Measurements from ENCODE around the gene NUMA1. TPM values are rescaled to one million over a fixed set of nuclear protein-coding genes. Genes with fewer than 3 reads are reported as not detected.

NUMA1 gene
- total RNA-seq, 1 donor from 2014 or later: 289 TPM

DNA sequence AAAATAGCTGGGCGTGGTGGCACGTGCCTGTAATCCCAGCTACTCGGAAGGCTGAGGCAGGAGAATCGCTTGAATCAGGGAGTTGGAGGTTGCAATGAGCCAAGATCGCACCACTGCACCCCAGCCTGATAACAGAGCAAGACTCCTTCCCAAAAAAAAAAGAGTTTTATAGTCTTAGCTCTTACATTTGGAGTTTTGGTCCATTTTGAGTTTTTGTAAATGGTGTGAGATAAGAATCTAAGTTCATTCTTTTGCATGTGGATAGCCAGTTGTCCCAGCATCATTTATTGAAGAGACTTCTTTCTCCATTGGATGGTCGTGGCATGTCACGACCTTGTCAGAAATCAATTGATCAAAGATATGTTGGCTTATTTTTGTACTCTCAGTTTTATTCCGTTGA lies 116.9 kb downstream of the NUMA1 start:
- peak overlapping the region in 1 of 2 donors; percentile 2 for H3K27ac ChIP-seq
- intact Hi-C loops (cut with DNase I): no loop called here

DNA sequence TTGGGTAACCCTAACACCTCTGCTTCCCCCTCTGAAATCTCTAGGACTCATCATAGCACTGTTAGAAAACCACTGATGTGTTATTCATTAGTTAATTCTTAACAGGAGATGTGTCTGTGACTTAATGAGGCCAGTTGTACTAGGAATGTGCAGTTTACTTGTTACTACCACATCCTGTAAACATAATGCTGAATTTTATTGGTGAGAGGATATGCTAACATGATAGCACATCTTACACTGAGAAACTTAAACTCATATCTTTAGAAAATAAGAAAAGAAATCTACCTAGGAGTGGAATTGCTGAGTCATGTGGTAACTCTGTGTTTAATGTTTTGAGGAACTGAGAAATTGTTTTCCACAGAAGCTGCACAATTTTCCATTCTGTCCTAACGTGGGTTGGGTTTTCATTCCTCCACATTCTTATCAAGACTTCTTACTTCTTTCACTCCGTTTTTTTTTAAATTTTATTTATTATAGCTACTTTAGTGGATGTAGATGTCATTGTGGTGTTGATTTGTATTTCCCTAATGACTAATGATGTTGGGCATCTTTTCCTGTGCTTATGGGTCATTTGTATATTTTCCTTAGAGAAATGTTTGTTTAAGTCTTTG lies 117.8 kb downstream of the NUMA1 start:
- Histone ChIP-seq H3K27me3 (no peaks in the 10 kb centered on the region), H3K9me3 (no peaks in the 10 kb centered on the region), H3K27ac (peak overlapping the region; percentile 4 to 24), H3K36me3 (peaks cover 21 to 28% of the 10 kb centered on the region in 2 donors), H3K4me1 (no peaks in the 10 kb centered on the region), H3K4me3 (no peak overlapping the region)
- TF ChIP-seq, protein P1, sequence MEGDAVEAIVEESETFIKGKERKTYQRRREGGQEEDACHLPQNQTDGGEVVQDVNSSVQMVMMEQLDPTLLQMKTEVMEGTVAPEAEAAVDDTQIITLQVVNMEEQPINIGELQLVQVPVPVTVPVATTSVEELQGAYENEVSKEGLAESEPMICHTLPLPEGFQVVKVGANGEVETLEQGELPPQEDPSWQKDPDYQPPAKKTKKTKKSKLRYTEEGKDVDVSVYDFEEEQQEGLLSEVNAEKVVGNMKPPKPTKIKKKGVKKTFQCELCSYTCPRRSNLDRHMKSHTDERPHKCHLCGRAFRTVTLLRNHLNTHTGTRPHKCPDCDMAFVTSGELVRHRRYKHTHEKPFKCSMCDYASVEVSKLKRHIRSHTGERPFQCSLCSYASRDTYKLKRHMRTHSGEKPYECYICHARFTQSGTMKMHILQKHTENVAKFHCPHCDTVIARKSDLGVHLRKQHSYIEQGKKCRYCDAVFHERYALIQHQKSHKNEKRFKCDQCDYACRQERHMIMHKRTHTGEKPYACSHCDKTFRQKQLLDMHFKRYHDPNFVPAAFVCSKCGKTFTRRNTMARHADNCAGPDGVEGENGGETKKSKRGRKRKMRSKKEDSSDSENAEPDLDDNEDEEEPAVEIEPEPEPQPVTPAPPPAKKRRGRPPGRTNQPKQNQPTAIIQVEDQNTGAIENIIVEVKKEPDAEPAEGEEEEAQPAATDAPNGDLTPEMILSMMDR (IDR thresholded peaks at IDR 0.05): no peak
- DNase-seq (ENCODE audit: low spot score in 2 of 2): no peak
- intact Hi-C loops (cut with DNase I): no loop called here

More for the DNA sequence above, 116.9 kb downstream of the NUMA1 start:
- Histone ChIP-seq H3K9me3 (no peaks in the 10 kb centered on the region), H3K27me3 (no peaks in the 10 kb centered on the region), H3K4me3 (no peak overlapping the region), H3K36me3 (peaks cover 25 to 32% of the 10 kb centered on the region in 2 donors), H3K4me1 (no peaks in the 10 kb centered on the region)
- TF ChIP-seq, protein P1 (IDR thresholded peaks at IDR 0.05): no peak
- no peak for DNase-seq (ENCODE audit: low spot score in 2 of 2)

DNA sequence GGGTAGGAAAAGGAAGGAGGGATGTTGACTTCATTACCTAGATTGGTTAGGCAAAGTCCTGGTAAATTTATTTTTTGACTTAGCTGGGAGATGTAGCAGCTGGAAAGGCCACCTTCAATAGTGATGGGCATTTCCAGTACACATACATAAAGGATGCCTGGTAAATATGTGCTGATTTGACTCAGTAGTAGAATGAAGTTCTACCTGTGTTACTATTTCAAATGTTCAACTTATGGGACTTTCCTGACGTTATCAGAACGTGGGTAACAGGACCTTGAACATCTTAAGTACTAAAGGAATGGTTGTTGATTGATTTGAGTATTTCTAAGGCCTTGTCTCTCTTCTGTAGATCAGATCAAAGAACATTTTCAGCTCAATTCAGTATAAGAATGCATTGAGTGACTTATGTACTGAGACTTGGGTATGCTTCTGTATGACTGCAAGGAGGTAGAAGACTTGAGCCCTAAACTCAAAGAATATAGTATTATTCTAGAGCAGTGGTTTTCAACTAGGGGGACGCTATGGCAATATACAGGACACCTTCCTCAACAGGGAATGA lies 124.4 kb downstream of the NUMA1 start:
- intact Hi-C loops (cut with DNase I): no loop called here
- no peaks in the 10 kb centered on the region for H3K4me1 ChIP-seq
- no peak for DNase-seq (ENCODE audit: low spot score in 2 of 2)
- peaks cover 11 to 14% of the 10 kb centered on the region in 2 donors for H3K36me3 ChIP-seq
- no peaks in the 10 kb centered on the region for H3K27me3 ChIP-seq
- no peak overlapping the region for H3K27ac ChIP-seq
- no peak overlapping the region for H3K4me3 ChIP-seq
- TF ChIP-seq, protein P1 (IDR thresholded peaks at IDR 0.05): no peak
- H3K9me3 ChIP-seq: no peaks in the 10 kb centered on the region

Other genes with a start within 250 kb of the NUMA1 start
- not detected for gene DEFB108B, start 247.3 kb downstream of the NUMA1 start, total RNA-seq
- gene DEFB131B, start 202.1 kb downstream of the NUMA1 start, total RNA-seq: not detected
- not detected for gene XNDC1N, start 151.9 kb downstream of the NUMA1 start, total RNA-seq
- 5.0 TPM for gene RNF121, start 151.5 kb downstream of the NUMA1 start, total RNA-seq
- 5.0 TPM for gene IL18BP, start 81.6 kb downstream of the NUMA1 start, total RNA-seq
- gene LRRC51, start 308 bp upstream of the NUMA1 start, total RNA-seq: 12.9 TPM
- gene LAMTOR1, start 22.8 kb upstream of the NUMA1 start, total RNA-seq: 148 TPM
- not detected for gene TOMT, start 25.4 kb upstream of the NUMA1 start, total RNA-seq
- not detected for gene ANAPC15, start 32.2 kb upstream of the NUMA1 start, total RNA-seq
- not detected for gene FOLR3, start 55.2 kb upstream of the NUMA1 start, total RNA-seq
- not detected for gene FOLR1, start 111.6 kb upstream of the NUMA1 start, total RNA-seq
- gene FOLR2, start 136.3 kb upstream of the NUMA1 start, total RNA-seq: 34.5 TPM
- gene INPPL1, start 144.2 kb upstream of the NUMA1 start, total RNA-seq: 76.0 TPM
- gene PHOX2A, start 163.6 kb upstream of the NUMA1 start, total RNA-seq: not detected

Data from ascending aorta (tissue), 2 donors.